ENCODE results near the gene RNF207.

RNF207 gene

DNA sequence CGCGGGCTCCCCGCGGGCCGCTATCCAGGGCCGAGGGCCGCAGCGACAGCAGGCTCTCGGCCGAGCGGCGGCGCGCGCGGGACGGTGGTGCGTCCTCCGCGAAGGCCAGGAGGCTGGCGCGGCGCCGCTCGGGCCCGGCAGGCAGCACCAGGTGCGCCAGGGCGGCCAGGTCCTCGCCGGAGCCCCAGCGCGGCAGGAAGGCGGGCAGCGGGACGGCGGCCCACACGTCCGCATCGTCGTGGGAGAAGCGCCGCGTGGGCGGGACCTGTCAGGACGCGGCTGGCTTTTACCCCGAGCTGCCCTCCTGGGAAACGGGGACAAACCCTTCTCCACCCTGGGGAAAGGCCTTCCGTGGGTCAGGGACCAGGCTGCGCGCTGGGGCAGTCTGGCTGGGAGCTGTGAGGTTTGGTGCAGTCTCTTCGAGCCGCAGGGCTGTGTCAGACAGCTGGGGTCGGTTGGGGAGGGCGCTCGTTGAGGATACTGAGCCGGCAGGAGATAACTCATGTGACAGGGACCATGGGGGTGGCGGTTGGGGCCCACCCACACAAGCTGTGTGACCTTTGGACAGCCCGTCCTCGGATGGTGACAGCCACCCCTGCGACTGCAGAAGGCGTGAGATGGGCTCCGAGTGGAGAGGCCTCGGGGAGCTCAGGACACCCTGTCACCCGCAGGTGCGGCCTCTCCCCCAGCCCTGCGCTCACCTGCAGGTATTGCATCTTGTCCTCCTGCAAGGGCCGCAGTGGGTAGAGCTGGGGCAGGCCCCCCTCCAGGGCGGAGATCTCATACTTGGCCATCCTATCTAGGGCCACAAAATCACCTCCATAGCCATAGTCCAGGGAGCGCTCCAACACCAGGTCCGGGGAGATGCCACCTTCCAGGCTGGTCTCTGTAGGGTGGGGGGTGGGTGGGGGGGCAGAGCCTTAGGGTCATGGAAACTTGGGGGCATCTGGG lies 44.1 kb downstream of the RNF207 start:
- DNase-seq = no peak

DNA sequence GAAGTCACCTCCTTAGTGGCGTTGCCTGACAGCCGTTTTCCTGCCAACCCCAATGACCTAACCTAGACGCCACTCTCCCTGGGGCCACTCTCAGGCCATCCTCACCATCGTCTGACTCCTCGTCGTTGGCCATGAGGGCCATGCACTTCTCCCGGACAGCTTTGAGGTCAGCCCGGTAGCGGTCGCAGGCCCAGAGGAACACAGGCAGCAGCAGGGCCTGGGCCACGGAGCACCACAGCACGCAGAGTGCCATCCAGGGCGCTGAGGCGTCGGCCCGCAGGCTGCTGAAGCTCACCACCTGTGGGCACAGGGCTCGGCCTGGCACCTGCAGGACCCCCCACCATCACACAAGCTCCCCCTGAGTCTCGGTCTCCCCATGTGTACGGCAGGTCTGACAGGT lies 45.3 kb downstream of the RNF207 start:
- DNase-seq = no peak

DNA sequence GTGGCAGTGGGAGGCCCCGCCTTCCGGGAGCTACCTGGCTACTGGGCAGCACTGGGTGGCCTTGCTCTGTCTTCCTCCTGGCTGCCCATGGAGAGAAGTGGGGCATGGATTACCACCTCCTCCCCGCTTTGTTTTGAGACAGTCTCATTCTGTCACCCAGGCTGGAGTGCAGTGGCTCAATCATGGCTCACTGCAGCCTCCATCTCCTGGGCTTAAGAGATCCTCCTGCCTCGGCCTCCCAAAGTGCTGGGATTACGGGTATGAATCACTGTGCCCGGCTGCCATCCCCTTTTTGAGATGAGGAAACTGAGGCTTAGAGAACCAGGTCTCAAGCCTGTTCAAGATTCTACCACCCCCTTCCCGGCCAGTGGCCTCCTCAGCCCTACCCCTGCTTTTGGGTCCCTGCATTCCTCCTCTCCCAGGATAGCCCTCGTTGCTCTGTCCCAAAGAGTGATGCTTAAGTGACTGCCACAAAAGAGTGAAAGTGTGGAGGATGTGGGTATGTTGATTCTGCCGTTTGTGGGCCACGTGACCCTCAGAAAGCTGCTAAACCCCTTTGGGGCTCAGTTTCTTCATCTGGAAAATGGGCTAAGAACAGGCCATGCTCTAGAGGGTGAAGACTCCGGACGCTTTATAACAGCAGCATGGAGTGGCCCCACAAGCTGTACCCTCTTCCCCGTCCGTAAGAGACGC lies 45.9 kb downstream of the RNF207 start:
- no peak for DNase-seq

DNA sequence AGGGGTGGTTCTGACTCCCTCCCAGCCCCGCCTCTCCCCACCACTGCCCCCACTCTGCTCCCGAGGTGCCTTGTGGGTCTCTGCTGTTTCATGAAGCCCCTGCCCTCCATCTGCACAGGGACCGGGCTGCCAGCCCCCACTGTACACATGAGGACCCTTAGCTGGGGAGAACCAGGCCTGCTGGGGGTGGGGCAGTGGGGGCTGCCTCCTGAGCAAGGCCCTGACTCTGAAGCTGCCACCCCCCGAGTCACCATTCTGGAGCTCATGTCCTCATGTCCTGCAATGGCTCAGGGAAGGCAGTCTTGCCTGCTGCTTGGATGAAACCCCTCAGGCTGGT lies 46.4 kb downstream of the RNF207 start:
- DNase-seq = no peak

DNA sequence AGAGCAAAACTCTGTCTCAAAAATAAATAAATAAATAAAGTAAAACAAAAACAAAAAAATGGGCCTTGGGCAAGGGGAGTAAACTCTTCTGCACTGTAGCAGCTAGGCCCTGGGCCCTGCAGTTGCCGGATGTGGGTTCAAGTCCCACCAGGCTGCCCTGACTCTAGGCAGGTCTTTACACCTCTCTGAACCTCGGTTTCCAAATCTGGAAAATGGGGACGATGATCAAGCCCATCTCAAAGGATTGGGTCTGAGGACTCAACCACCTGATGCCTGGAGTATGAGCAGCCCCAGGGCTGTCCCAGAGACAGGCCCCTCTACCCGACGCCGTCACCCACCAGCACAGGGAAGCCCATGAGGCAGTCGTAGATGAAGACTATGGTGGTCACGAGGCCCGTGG lies 47.5 kb downstream of the RNF207 start:
- DNase-seq = no peak

DNA sequence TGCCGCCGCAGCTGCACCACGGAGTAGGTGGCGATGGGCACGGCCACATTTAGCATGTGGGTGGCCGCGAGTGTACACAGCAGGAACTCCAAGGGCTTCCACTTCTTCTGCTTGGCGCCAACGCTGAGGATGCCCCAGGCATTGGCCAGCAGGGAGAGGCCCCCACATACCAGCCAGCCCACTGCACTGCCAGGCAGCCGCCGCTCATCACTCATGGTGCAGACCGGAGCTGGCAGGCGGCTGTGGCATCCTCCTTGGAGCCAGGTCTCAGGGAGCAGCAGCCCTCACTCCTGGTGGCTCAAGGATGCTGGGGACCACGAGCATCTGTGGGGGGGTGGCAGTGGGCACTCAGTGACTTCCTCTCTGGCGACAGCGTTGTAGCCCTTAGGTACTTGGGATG lies 48.8 kb downstream of the RNF207 start:
- DNase-seq = no peak

DNA sequence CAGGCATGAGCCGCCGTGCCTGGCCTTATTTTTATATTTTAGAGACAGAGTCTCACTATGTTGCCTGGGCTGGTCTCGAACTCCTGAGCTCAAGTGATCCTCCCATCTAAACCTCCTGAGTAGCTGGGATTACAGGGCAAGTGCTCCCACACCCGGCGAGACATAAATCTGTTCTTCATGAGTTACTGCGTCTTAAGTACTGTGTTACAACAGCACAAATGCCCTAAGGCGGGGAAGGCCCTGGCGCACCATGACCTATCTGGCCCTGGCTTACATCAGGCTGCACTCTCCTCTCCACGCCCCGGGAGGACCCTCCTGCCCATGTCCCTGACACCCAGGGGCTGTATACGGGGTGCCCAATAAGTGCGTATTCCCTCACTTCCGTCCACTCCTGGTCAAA lies 50.7 kb downstream of the RNF207 start:
- no peak for DNase-seq

DNA sequence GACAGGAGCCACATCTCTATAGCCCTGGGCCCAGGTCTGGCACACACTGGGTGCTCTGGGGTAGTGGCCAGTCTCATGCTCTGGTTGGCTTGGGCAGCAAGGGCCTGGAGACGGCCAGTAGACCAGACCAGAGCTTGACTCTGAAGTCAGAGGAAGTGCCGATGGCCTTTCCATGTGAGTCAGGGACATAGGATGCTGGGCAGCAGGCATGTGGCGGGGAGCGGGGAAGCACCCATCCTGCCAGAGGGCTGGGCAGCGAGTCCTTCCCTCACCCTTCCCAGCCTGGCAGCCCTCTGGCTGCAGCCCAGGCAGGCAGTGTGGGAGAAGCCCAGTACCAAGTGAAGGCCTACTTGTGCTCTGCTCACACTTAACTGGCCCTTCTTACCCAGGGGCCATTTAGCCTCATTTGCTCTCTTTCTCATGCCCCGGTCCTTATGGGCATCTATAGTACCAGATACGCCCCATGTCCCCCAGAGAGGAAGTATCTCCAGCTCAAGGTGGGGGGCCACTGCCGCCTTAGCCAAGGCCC lies 51.7 kb downstream of the RNF207 start:
- no peak for DNase-seq

DNA sequence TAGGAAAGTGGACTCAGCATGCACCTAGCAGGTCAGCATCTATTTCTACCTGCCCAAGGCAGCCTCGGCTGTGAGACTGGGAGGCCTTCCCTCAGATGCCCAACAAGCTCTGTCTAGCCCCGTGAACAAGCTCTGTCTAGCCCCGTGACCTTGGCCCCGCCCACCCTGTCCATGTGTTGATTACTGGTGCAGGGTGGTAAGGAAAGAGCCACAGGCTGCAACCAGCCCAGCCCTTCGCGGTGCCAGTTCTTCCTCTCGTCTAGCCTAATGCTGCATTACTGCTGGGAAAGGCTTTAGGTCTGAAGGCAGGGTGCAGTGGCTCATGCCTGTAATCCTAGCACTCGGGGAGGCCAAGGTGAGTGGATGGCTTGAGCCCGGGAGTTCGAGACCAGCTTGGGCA lies 52.8 kb downstream of the RNF207 start:
- DNase-seq = no peak

DNA sequence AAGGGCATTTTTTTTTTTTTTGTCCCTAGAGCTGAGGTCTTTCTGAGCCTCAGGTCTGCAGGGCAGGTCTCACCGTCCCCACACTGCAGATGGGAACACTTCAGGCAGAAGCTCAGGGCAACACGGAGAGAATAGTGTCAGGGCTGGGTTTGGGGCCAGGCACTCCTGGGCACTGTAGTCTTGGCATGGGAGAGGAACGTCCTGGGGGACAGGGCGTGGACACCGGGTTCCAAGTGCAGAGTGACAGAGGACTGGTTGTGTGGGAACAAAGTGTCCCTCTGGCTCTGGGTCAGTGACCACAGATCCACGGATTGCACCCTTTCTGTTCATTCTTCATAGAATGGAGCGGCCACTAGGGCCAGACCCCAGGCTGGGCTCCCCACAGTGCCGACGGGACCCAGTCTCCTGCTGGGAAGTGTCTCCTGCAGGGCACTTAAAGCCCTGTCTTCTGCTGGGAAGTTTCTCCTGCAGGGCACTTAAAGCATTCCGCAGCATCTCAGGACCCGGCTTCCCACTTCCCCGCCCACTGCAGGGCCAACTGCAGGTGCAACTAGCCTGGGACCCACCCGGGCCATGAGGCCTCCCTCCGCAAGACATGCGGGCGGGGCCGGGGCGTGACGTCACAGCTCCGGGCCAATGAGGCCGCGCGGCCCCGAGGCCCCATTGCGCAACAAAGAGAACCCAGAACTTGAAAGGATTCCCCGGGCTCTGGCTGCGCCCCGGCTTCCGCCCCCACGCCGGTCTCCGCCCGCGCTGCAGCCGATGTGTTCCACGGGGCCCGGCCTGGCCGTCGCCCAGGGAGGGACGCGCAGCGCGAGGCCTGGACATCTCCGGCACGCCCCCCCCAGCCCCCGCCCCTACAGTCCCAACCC lies 53.8 kb downstream of the RNF207 start:
- peak; percentile 82 for DNase-seq

DNA sequence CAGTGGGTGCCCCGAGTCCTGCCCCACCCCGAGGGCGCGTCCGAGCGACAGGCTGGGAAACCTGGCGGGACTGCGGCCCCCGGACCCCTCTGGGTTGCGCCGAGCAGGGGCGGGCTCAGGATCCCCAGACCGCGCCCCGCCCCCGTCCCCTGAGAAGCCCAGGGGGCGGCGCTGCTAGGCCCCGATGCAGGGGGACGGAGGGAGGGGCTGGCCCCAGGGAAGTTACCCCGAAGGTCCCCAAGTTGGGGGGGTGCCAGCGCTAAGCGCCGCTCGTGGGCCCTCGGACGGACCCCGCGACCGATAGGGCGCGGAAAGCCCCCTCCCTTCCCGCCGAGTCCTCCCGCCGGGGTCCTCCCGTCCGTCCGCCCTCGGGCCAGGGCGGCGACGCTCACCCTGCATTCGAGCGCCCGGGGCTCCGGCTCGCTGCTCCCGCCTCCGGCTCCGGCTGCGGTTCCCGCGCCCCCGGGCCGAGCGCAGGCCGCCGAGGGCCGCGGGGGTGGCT lies 54.6 kb downstream of the RNF207 start:
- no peak for DNase-seq

DNA sequence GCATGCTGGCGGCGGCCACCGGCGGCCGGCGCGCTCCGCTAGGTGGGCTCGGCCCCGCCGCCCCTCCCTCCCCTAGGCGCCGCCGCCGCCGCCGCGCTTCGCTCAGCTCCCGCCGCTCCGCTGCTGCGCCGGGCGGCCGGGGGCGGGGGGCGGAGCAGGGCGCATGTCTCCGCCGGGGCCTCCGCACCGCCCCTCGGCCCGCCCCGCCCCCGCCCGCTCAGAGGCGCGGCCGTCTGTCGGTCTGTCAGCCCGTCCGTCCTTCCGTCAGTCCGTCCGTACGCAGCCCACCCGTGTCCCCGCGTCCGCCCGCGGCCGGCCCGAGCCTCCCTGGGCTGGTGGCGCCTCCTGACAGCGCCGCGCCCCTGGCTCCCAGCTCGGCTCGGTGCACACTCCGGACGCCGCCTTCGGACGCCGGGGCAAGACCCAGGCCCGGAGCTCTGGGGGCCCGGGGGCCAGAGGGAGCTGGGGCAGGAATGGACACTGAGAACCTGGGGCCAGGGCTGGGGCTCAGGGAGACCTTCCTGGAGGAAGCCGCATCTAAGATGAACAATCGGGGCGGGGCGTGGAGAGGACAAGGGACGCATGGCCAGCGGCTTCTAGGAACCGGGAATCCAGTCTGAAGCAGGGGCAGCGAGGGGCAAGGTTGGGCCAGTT lies 55.2 kb downstream of the RNF207 start, which contains the start of gene GPR153:
Gene GPR153, minus strand, starts transcription at position 138 of the 654 bp plus-strand sequence. CDS start 6,193 bp downstream, outside the sequence.
- DNase-seq = peak; percentile 54

DNA sequence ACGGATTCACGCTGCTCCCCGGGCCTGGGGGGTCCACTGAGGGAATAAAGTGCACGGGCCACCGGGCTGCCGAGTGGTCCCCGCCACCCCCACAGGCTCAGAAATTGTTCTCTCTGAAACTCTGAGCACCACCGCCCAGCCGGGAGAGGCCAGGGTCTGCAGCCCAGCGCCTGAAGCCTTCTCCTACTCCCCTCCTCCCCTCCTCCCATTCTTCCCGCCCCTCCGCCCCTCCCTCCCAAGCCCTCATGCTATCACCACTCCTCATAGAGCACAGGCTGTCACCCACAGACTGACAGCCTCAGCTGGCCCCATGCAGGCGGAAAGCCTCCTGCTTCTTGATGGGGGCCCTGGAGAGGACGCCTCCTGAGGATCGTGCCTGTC lies 55.7 kb downstream of the RNF207 start:
- peak; percentile 70 for DNase-seq

DNA sequence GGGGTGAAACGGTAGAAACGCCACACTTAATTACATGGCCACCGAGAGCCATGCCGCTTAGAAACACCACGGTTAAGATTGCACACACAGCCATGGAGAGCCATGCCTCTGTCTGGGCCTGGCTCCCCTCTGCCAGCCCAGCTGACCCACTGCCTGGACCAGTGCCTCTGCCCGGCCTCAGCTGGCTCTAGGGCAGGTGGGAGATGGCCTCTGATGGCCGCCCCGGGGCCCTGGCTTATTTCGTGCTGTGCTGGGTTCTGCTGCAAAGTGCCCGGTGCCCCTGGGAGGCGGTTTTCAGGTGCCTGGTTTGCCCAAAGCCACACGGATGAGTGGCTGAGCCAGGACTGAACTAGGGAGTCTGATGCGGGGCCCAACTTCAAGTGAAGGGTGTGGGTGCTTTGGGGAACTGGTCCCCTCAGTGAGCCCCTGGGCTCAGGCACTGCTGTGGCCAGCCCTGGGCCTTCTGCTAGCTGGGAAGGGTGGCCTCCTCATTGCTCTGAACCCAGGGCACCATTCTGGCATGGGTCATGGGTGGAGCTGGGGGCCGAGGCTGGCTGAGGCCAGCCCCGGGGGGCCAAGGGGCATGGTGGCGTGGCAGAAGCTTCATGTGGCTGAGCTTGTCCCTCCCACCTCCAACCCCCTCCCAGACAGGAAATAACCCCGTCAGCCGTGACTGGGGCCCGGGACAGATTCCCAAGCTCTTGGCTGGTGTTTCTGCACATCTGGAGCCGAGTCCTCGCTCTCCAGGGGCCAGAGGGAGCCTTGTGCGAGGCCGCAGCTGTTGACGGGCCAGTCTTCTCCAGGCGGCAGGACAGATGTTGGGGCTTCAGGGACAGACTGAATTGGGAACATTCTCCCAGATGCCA lies 56.9 kb downstream of the RNF207 start:
- DNase-seq = peak; percentile 91

DNA sequence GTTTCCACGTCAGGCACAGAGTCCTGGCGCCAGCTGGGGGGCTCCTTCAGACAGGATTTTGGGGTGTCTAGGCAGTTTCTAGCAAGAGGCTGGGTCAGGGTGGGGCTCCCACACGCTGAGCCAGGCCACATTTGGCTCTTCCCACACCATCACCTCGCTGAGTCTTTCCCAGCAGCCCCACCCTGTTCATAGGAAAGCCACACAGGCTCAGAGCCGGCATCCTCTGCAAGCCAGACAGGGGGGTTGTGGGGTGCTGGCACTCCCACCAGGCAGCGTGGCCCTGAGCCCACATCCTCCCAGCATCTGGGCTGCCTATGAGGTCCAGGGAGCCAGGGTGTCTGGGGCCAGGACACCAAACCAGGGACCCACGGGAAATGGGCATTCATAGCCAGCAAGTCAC lies 57.8 kb downstream of the RNF207 start:
- DNase-seq = peak; percentile 59

DNA sequence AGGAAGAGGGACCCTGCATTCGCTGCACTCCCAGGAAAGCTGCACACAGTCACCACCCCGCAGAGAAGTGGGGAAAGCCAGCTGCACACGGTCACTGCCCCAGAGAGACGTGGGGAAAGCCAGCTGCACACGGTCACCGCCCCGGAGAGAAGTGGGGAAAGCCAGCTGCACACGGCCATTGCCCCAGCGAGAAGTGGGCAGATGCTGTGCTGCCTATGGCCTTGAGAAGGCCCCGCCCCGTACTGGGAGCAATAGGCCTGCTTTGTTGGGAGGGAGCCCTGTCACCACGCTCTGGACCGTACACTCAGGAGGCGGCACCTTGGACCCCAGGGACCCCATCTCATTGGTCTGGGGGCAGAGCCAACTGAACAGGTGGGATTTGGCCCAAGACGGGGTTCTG lies 59.2 kb downstream of the RNF207 start:
- no peak for DNase-seq

DNA sequence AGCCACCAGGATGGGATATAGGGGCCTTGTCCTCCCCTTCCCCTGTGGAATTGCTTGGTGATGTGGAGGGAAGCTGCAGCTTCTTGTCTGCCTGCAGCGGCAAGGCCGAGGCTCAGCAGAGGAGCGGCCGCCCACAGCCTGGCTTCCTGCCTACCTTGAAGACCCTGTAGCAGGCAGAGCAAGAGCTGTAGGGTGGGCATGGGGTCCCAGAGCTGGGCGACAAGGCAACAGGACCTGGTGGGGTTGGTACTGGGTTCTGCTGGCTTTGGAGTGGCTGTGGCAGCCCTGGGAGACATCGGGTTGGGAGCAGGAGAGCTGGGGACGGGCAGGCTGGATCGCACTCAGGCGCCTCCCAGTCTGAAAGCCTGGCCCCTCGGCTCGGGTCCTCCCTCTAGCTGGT lies 60.7 kb downstream of the RNF207 start:
- DNase-seq = no peak

DNA sequence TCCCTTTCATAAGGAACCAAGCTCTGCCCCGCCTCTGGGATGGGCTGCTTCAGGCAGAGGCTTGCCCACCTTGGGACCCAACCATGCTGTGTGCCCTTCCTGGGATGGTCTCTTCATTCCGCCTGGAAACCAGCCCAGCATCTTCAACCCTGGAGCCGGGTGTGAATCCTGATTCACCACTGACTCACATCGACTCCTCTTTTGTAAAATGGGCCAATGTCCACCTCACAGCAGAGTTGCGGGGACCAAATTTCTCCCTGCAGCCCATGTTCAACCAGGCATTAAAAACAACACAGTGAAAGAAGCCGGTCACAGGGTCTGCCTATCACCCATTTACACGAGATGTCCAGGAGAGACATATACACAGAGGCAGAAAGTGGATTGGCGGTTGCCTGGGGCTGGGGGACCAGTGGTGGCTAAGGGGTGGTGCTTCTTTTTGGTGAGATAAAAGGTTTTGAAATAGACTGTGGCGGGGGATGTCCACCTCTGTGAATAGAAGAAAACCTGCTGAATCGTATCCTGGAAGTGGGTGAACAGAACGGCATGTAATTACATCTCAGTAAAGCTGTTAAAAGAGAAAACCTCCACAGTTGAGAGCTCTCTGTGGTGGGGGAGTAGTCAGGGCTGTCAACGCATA lies 61.9 kb downstream of the RNF207 start:
- DNase-seq = no peak

DNA sequence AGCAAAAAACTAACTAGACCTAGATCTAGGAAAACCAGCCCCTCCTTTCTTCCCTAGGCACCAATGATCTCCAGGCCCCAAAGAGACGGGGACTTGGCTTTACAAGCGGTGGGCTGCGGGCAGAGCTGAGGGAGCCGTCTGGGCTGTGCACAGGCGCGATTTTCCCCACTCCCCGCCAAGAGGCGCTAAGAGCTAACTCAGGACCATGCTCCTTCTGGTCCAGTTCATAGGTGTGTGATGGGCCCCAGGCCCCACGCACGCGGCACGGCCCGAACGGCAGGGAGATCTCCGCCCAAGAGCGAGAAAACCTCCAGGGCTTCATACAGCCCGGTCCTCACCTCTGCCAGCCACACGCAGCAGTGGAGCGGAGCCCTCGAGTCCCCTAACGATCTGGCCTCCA lies 62.5 kb downstream of the RNF207 start:
- no peak for DNase-seq

DNA sequence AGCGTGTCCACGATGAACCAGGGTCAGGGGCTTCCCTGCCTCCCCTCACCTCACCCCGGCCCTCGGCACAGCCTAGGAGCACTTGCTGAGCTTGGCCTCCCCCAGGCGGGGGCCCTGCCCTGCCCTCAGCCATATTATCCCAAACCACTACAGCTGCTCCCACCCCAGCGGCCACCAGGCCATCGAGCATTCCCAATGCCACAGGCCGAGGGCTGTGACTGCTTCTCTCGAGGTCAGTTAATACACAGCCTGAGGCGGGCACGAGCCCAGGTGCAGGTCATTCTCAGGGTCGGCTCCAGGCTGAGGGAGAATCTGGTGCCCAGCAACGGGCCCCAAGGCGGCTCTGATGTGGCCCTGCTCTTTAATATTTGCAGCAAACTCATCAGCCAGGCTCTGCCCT lies 63.4 kb downstream of the RNF207 start:
- DNase-seq = no peak

Data from femur (tissue), 1 donor.